HCT116 (cell line): ENCODE results near the gene CHSY3.

ENCODE experiments used
- CTCF ChIP-seq, 3 experiments: fragments of 200-600 bp in 1 of 3; sonication (generic) in 1 of 3; IDR thresholded peaks in 2 of 3; conservative IDR thresholded peaks in 1 of 3; 2 replicates each; pipeline ENCODE4 v1.5.1; 2012 to 2017; ENCODE audit warnings: low read depth in 2 of 3, low read length in 2 of 3, antibody characterized with exemption in 1 of 3, borderline replicate concordance in 1 of 3, control low read depth in 1 of 3, mild to moderate bottlenecking in 1 of 3, mixed read lengths in 1 of 3, mixed run types in 1 of 3, moderate library complexity in 1 of 3; ENCODE audit not compliant: insufficient read depth in 1 of 3
- EZH2phosphoT487 ChIP-seq: fragments of 200-600 bp; IDR thresholded peaks from 2 replicates; pipeline ENCODE4 v1.6.1; 2018; ENCODE audit warnings: antibody characterized with exemption, borderline replicate concordance
- MAX ChIP-seq: IDR thresholded peaks from 2 replicates; pipeline ENCODE4 v1.6.1; 2012
- POLR2A ChIP-seq: IDR thresholded peaks from 2 replicates; pipeline ENCODE4 v1.7.0; 2011; ENCODE audit warnings: borderline replicate concordance; ENCODE audit not compliant: insufficient read depth, insufficient read length; ENCODE audit errors: extremely low read depth
- SP1 ChIP-seq: IDR thresholded peaks from 2 replicates; pipeline ENCODE4 v1.6.1; 2012; ENCODE audit warnings: low read depth
- SRF ChIP-seq: IDR thresholded peaks from 2 replicates; pipeline ENCODE4 v1.6.1; 2012; ENCODE audit warnings: low read depth
- ZNF274 ChIP-seq: fragments of 200-500 bp; sonication (Bioruptor generic); IDR thresholded peaks from 2 replicates; pipeline ENCODE4 v1.6.1; 2014; ENCODE audit warnings: mild to moderate bottlenecking, low read depth, low read length, inconsistent platforms

- TF ChIP-seq ZNF274 (no peak), CTCF (IDR thresholded peaks at IDR 0.05 in 2 of 3, conservative IDR thresholded peaks at IDR 0.05 in 1 of 3; ENCODE audit: borderline replicate concordance in 1 of 3, insufficient read depth in 1 of 3, low read depth in 2 of 3, low read length in 2 of 3) (no peak), POLR2A (no peak), MAX (no peak), SRF (no peak), SP1 (no peak), EZH2phosphoT487 (no peak)
Observed at GRCh38 chr5:130068101-130068500, 163.8 kb downstream of the CHSY3 start.
